HepG2 (cell line): ENCODE results near the gene STEAP3. TPM values are rescaled to one million over a fixed set of nuclear protein-coding genes. Genes with fewer than 3 reads are reported as not detected.

Source experiments
- GPBP1L1 ChIP-seq: sonication (generic); formaldehyde crosslinking; IDR thresholded peaks from 2 replicates; pipeline ENCODE4 v1.5.0; 2020; ENCODE audit warnings: mild to moderate bottlenecking, missing genetic modification reagents
- NONO ChIP-seq, 2 experiments: fragments of 450-650 bp in 1 of 2; sonication (generic) in 1 of 2; formaldehyde crosslinking in 1 of 2; IDR thresholded peaks in 1 of 2; conservative IDR thresholded peaks in 1 of 2; 2 replicates each; pipeline versions ENCODE4 v1.6.1 to v1.8.0; 2017 to 2022; ENCODE audit warnings: mild to moderate bottlenecking in 1 of 2, missing genetic modification reagents in 1 of 2, moderate library complexity in 1 of 2
- REXO4 ChIP-seq: sonication (generic); formaldehyde crosslinking; IDR thresholded peaks from 2 replicates; pipeline ENCODE4 v1.8.0; 2022; ENCODE audit warnings: missing genetic modification reagents, mild to moderate bottlenecking, borderline replicate concordance
- RNF219 ChIP-seq: sonication (generic); formaldehyde crosslinking; IDR thresholded peaks from 2 replicates; pipeline ENCODE4 v1.5.0; 2020; ENCODE audit warnings: mild to moderate bottlenecking, missing genetic modification reagents
- STAG1 ChIP-seq: sonication (generic); formaldehyde crosslinking; IDR thresholded peaks from 2 replicates; pipeline ENCODE4 v1.4.0; 2020; ENCODE audit warnings: missing genetic modification reagents
- SUZ12 ChIP-seq: fragments of 150-350 bp; IDR thresholded peaks from 2 replicates; pipeline ENCODE4 v1.6.1; 2014; ENCODE audit warnings: low read depth, low read length
- XBP1 ChIP-seq: sonication (generic); formaldehyde crosslinking; IDR thresholded peaks from 2 replicates; pipeline ENCODE4 v1.5.0; 2020; ENCODE audit warnings: missing genetic modification reagents
- ZBTB4 ChIP-seq: sonication (generic); formaldehyde crosslinking; IDR thresholded peaks from 2 replicates; pipeline ENCODE4 v1.4.0; 2020; ENCODE audit warnings: missing genetic modification reagents, mild to moderate bottlenecking, borderline replicate concordance
- ZFP82 ChIP-seq: sonication (generic); formaldehyde crosslinking; IDR thresholded peaks from 2 replicates; pipeline ENCODE4 v1.5.1; 2020; ENCODE audit warnings: mild to moderate bottlenecking, missing genetic modification reagents, borderline replicate concordance
- ZMYM2 ChIP-seq: sonication (generic); formaldehyde crosslinking; IDR thresholded peaks from 2 replicates; pipeline ENCODE4 v1.8.0; 2022; ENCODE audit warnings: mild to moderate bottlenecking, missing genetic modification reagents
- ZNF296 ChIP-seq: sonication (generic); formaldehyde crosslinking; conservative IDR thresholded peaks from 2 replicates; pipeline ENCODE4 v1.5.0; 2020; ENCODE audit warnings: mild to moderate bottlenecking, missing genetic modification reagents
- ZNF362 ChIP-seq: sonication (generic); formaldehyde crosslinking; IDR thresholded peaks from 2 replicates; pipeline ENCODE4 v1.4.0; 2020; ENCODE audit warnings: missing genetic modification reagents, mild to moderate bottlenecking, borderline replicate concordance
- ZNF577 ChIP-seq: sonication (generic); formaldehyde crosslinking; IDR thresholded peaks from 2 replicates; pipeline ENCODE4 v1.4.0; 2020; ENCODE audit warnings: mild to moderate bottlenecking, low read depth, missing genetic modification reagents, borderline replicate concordance
- ZNF597 ChIP-seq: sonication (generic); formaldehyde crosslinking; IDR thresholded peaks from 2 replicates; pipeline ENCODE4 v1.5.0; 2020; ENCODE audit warnings: missing genetic modification reagents
- ZNF761 ChIP-seq: sonication (generic); formaldehyde crosslinking; conservative IDR thresholded peaks from 2 replicates; pipeline ENCODE4 v1.4.0; 2020; ENCODE audit warnings: mild to moderate bottlenecking, missing genetic modification reagents
- ZNF83 ChIP-seq: sonication (generic); formaldehyde crosslinking; IDR thresholded peaks from 2 replicates; pipeline ENCODE4 v1.4.0; 2020; ENCODE audit warnings: missing genetic modification reagents, mild to moderate bottlenecking, borderline replicate concordance
- polyA plus RNA-seq, 8 experiments: library from polyadenylated mRNA; depleted of rRNA in 3 of 8; stranded (reverse) in 7 of 8; unstranded in 1 of 8; fragments of >200 nt; fragmentation: Illumina TruSeq in 4 of 8; extraction: Trizol in 4 of 8; gene quantifications; 2 replicates each; pipeline versions ENCODE4 v1.2.1 to v1.2.3, GENCODE V29; 2011 to 2016; ENCODE audit warnings: low read depth in 4 of 8, missing spikeins in 1 of 8, mixed read lengths in 1 of 8; ENCODE audit not compliant: insufficient read depth in 1 of 8
- total RNA-seq, 5 experiments: library from RNA; depleted of rRNA; stranded (reverse); fragments of >200 nt; fragmentation: Illumina TruSeq; extraction: Trizol; gene quantifications; 2 replicates each; pipeline ENCODE4 v1.2.3, GENCODE V29; 2016; ENCODE audit warnings: low read depth in 1 of 5

The STEAP3 gene
- total and polyA plus RNA-seq, 2 of the 13 experiments (the other 11 are each of a cell fraction or from before 2014, with no cell fraction given): 7.3 to 21.1 TPM

GRCh38 chr2:119223521-119224390, at the start of gene STEAP3 (continued):
- TF ChIP-seq ZBTB4 (peak; percentile 57; the same call in 1 of the 2 replicates), ZNF83 (CRISPR knock-in tag) (no peak), XBP1 (CRISPR knock-in tag) (no peak), GPBP1L1 (CRISPR knock-in tag) (no peak), ZNF577 (CRISPR knock-in tag) (0 out of 2 replicates have a peak, but pooled peaks have one; percentile 43), ZNF761 (CRISPR knock-in tag) (0 out of 2 replicates have a peak, but pooled peaks have one; percentile 88), REXO4 (CRISPR knock-in tag) (peak; percentile 80; the same call in 1 of the 2 replicates), ZNF597 (CRISPR knock-in tag) (no peak), NONO (IDR thresholded peaks at IDR 0.05) (no peak), NONO (CRISPR knock-in tag; conservative IDR thresholded peaks at IDR 0.05) (peak; percentile 73), SUZ12 (no peak), ZNF296 (CRISPR knock-in tag) (0 out of 2 replicates have a peak, but pooled peaks have one; percentile 50), ZMYM2 (CRISPR knock-in tag) (no peak), ZFP82 (peak; percentile 91; the same call in 1 of the 2 replicates), ZNF362 (CRISPR knock-in tag) (no peak), STAG1 (CRISPR knock-in tag) (no peak), RNF219 (no peak)
